GM12892 (cell line): ENCODE measurements around the gene CCDC112.

ENCODE experiments used
- POLR2A ChIP-seq: IDR thresholded peaks from 2 replicates; pipeline ENCODE4 v1.6.1; 2011; ENCODE audit warnings: low read depth, low read length, control low read depth
- POLR2AphosphoS5 ChIP-seq: IDR thresholded peaks from 2 replicates; pipeline ENCODE4 v1.6.1; 2011; ENCODE audit warnings: low read depth, low read length, control low read depth

GRCh38 chr5:115330830-115331229 lies 34.4 kb upstream of the CCDC112 start:
- TF ChIP-seq POLR2A = no peak
- no peak for TF ChIP-seq POLR2AphosphoS5
